CD4-positive, alpha-beta T cell treated with Interleukin-12 subunit alpha and Interleukin-12 subunit beta, for 1 hour (primary cell): ENCODE data around the gene AMN.
A peak's percentile ranks its signal among the peaks of the same experiment; 100 is the strongest.
"Not testable (repeated sequence)": the region's sequence is repeated elsewhere in the genome, so short reads cannot be mapped to it uniquely, and the experiment has no call there.

ENCODE experiments used
- DNase-seq: peaks from one replicate; pipeline ENCODE4 v3.0.0-alpha.2; 2020

Gene AMN

DNA sequence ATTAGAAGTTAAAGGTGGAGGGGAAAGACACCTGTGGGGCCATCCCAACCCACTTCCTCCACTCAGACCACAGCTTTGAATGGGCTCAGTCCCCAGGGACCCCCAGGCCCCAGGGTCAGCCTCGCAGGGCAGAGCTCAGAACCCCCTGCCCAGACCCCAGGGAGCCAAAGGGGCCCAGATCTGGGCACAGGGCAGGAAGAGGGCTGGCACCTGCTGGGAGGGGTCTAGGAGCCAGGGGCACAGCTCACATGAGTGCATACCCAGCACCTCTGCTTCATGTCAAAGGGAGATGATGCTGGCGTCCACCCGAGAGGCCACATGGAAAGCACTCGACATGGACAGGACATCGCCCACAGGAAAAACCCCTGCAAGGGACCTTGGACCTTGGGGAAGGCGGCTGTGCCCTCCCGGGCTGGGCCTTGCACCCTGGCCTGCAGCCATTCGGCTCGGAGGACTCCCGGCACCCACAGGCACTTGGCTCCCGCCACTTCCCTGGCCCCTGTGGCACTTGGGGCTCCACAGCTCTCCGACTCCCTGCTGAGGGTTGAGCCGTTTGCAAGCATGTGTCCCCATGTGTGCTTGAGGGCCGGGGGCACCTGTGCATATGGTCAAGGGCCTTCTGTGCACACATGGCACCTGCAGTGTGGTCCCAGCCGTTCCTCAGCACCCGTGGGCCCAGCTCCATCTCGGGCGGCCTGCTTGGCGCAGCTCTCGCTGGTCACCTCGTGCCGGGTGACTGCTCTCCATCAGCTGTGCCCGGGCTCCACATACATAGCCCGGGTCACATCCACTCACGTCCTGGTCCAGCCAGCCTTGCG, 7.8 kb upstream of the AMN start:
- no peak for DNase-seq

GRCh38 chr14:102915292-102916110, 7.0 kb upstream of the AMN start:
- no peak for DNase-seq

DNA sequence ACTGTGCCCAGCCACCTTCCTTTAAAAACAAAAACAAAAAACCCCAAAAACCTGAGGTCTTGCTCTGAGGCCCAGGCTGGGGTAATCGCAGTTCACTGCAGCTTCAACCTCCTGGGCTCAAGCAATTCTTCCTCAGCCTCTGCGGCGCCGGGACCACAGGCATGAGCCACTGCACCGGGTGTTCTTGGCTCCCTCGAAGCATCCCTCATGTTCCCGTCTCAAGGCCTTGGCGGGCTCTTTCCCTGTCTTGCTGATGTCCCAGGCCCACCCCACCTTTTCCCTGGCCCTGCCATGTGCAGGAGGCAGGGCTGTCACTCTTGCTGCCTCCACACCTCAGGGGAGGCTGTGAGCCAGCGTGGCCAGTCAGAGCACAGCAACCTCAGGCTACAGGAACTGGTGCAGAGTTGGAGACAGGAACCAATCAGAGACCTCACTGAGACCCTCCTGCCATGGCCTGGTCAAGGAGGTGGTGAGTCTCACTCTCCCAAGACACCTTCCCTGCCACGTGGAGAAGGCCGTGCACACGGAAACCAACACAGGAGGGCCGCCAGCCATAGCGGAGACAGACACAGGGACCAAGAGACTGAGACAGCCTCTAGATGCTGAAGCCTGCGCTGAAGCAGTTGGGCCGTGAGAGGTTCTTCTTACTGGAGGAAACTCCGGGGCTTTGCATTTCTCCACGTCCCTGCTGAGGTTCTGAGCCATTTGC, 6.0 kb upstream of the AMN start:
- no peak for DNase-seq

DNA sequence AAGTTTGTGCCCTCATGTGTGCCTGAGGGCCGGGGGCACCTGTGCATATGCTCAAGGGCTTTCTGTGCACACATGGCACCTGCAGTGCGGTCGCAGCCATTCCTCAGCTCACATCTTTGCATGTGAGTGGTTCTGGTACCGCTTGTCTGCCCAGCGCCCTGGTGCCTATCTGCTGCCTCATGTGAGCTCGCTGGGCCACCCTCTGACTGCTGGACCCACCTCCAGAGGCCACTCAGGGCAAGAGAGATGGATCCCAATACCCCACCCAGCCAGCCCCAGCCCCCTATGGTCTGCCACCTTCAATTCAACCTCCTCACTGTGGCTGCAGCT, 5.4 kb upstream of the AMN start:
- DNase-seq: no peak

GRCh38 chr14:102917469-102918211, 4.8 kb upstream of the AMN start:
- peak; percentile 57 for DNase-seq

DNA sequence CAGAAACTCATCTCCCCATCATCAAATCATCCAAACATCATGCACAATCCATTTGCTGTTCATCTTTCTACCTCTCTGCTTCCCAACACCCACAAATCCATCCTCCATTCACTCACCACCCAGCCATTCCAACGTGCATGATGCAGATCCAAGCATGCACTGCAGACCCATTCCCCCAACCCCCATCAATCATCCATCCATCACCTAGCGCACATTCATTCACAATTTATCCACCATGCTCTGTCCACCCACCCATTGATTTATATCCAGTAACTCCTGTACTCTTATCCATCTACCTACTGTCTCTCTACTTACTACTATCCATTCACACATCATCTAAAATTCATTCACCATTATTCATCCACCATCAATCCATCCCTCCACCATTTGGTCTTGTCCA, 4.0 kb upstream of the AMN start:
- DNase-seq: no peak

GRCh38 chr14:102920273-102920997, 2.0 kb upstream of the AMN start:
- DNase-seq: no peak

GRCh38 chr14:102920998-102921304, 1.5 kb upstream of the AMN start:
- no peak for DNase-seq

DNA sequence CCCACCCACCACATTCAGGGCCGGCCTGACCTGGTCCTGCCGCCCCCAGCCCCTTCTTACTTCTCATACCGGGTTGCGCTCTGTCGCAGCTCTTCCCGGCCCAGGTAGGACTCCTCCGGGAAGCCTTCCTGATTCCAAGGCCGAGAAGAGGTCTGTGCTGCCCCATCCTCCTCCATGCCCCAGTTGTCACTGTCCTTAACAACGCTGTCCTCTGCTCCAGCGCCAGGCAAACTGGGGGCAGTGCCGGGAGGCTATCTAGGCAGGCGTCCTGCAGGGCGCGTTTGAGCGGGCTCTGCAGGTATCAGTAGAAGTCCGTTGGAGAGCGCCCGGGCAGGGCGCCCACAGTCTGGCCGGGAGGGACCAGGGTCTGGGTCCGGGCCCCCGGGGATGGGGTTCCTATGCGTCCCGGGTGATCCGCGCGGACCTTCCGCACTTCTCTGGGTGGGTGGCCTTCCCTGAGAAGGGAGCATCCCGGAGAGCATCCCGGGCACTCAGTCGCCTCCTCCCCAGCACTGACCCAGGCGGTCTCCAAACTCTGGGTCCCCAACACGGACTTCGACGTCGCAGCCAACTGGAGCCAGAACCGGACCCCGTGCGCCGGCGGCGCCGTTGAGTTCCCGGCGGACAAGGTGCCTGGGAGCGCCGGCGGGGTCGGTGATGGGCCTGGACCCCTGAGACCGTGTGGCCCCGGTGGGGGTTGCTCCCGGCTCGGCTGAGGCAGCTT, 900 bp downstream of the AMN start:
- no peak for DNase-seq

GRCh38 chr14:102923925-102924486, 1.5 kb downstream of the AMN start:
- DNase-seq: no peak

- DNase-seq: no peak
Observed at GRCh38 chr14:102924632-102925588, 2.4 kb downstream of the AMN start.

GRCh38 chr14:102925646-102926045, 3.2 kb downstream of the AMN start:
- DNase-seq: no peak

DNA sequence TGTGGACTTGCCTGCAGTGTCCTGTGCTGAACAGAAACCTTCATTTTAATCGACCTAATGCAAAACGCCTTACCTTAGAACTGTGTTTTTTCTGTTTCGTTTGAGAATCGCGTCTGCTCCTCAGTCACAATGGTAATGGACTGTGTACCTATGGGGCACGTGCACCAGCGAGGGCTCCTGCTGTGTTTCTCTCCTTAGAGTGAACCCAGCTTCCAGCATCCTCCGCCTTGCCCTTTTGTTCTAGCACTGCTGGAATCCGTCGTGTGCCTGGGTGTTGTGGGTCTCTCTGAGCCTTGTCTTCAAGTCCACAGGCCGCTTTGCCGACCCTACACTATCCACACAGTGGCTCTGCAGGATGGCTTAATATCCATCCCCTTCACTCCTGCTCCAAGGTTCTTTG, 3.6 kb downstream of the AMN start:
- no peak for DNase-seq

- not testable (repeated sequence) for DNase-seq
Observed at GRCh38 chr14:102926840-102927239, 4.4 kb downstream of the AMN start.

DNA sequence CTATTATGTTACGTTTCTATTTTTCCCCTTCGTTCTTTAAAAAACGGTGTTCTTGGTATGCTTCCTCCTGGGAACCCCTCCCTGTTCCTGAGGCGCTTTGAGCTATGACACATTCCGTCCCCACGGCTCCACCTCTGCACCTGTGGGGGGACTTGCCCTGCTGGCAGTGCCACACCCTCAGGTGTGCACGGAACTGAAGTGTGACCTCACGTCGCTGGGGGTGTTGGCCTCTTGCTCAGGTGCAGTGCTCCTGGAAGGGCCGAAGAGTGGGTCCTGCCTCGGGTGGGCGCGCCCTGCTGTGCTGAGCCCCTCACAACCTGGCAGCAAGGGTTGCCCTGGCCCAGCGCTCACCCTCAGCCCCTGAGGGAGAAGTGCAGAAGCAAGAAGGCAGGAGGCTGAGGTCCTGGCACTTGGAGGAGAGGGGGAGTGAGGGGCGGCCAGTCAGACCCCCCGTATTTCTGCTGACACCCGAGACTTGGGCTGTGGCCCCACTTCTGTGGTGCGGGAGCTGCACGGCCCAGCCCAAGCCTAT, 4.9 kb downstream of the AMN start:
- no peak for DNase-seq

DNA sequence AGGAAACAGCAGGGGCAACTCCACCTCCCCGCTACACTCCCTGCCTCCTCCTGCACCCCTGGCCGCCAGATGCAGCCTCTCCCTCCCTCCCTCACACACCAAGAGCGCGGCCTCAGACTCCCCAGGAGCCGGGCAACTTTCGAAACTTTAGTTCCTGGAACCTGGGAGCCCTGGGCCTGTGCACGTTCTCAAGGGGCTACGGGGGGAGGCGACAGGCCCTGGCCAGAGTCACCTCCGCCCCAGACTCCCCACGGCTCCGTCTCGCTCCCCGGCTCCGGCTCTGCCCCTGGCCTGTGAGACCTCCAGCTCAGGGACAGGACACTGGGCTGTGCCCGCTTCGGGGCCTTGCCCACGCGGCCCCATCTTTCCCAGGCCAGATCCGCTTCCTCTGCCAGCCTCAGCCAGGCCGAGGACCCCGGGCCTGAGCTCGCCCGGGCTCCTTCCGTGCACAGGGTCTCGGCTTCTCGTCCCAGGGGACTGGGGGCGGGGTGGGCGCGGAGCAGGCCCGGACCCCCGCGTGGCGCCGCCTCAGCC, 5.5 kb downstream of the AMN start:
- no peak for DNase-seq

- DNase-seq: peak; percentile 85
Observed at GRCh38 chr14:102928412-102929240, 6.2 kb downstream of the AMN start.

GRCh38 chr14:102929241-102930137, 7.0 kb downstream of the AMN start:
- no peak for DNase-seq
